Esophagus muscularis mucosa (tissue), 4 donors: ENCODE results near the gene CYP2W1.

Source experiments
- CTCF ChIP-seq, 3 experiments: fragments of 200-600 bp in 2 of 3; fragments of 450-650 bp in 1 of 3; sonication (generic) in 2 of 3; IDR thresholded peaks; one replicate each; pipeline ENCODE4 v1.5.1; 2017 to 2019; ENCODE audit warnings: antibody characterized with exemption in 3 of 3, mild to moderate bottlenecking in 2 of 3, moderate library complexity in 1 of 3
- EP300 ChIP-seq: sonication (generic); formaldehyde crosslinking; IDR thresholded peaks from one replicate; pipeline ENCODE4 v1.6.1; 2017; ENCODE audit warnings: antibody characterized with exemption
- POLR2A ChIP-seq: fragments of 450-650 bp; IDR thresholded peaks from one replicate; pipeline ENCODE4 v1.6.1; 2017; ENCODE audit warnings: antibody characterized with exemption, moderate library complexity, mild to moderate bottlenecking, low read depth
- POLR2AphosphoS5 ChIP-seq, 2 donors: sonication (generic); formaldehyde crosslinking; IDR thresholded peaks; one replicate each; pipeline ENCODE4 v1.6.1; 2017; ENCODE audit warnings: antibody characterized with exemption in 2 of 2

DNA sequence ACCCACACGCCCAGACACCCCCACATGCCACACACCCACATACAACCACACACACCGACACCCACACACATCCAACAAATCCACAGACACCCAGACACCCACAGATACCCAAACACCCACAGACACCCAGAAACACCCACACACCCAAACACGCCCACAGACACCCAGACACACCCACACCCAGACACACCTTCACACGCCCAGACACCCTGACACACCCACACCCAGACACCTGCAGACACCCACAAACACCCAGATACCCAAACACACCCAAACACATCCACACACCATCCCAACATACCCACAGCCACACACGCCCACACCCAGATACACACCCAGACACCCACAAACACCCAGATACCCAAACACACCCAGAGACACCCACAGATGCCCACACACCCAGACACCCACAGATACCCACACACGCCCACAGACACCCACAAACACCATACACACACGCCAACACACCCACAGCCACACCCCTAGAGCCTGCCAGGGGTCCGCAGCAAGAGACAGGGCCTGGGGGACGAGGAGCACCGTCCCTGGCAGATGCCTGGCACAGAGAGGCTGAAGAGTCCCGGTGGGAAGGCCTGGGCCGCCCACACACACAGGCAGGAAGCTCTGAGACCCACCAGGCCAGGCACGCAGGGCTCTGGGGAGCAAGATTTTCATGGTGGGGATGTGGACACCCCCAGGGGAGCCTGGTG, 28.5 kb downstream of the CYP2W1 start:
- no peak for TF ChIP-seq CTCF (IDR thresholded peaks at IDR 0.05)
- no peak for TF ChIP-seq POLR2A
- TF ChIP-seq POLR2AphosphoS5 (IDR thresholded peaks at IDR 0.05), result no peak
- TF ChIP-seq EP300, result no peak
